K562 (cell line): ENCODE results near the gene FUT9. TPM values are rescaled to one million over a fixed set of nuclear protein-coding genes. Genes with fewer than 3 reads are reported as not detected.

Experiments used
- ATAC-seq: fragments of 200-7000 bp; cut with Tn5 transposase; 3 replicates; pipeline ENCODE4 v1.9.1; 2020; ENCODE audit warnings: moderate library complexity
- BruUV-seq: library from RNA; stranded (reverse); fragments of 400-500 nt; replicated peaks from 2 replicates; lab custom pipeline; 2021; lab: Mats Ljungman, UMichigan
- CTCF ChIA-PET: fragments of 300-600 bp; formaldehyde crosslinking; extraction: SDS; loops from one replicate; lab custom pipeline; 2021; ENCODE audit warnings: low intra/inter-chr PET ratio; lab: Yijun Ruan, JAX
- POLR2A ChIA-PET: fragments of 300-600, 350-650 bp; sonication (Branson Sonifier 250); formaldehyde crosslinking; extraction: SDS; loops from one replicate; lab custom pipeline; 2021; ENCODE audit warnings: antibody characterized with exemption, inconsistent platforms; lab: Yijun Ruan, JAX
- DNase-seq, 4 experiments: peaks; one replicate each; pipeline versions ENCODE4 v3.0.0 to v3.0.0-alpha.2; 2011 to 2018; ENCODE audit warnings: low spot score in 3 of 4, mixed read lengths in 3 of 4; ENCODE audit errors: extremely low read depth in 1 of 4
- FAIRE-seq: peaks from 2 replicates; lab custom pipeline; 2011; peaks lifted over from hg19 to GRCh38; lab: Jason Lieb, UNC
- H2AFZ ChIP-seq: 2 replicates; pipeline ENCODE4 v1.6.0; 2011; ENCODE audit warnings: low read depth, low read length, control low read depth, inconsistent platforms
- H3K27ac ChIP-seq: fragments of 200-600 bp; 3 replicates; pipeline ENCODE4 v1.8.0; 2011; ENCODE audit warnings: low read depth, mild to moderate bottlenecking, control low read depth, inconsistent platforms, low read length, moderate library complexity, mixed read lengths; ENCODE audit errors: extremely low read depth
- H3K27me3 ChIP-seq, 2 experiments: fragments of 300-600 bp in 1 of 2; 2 replicates in 1 of 2; 3 replicates in 1 of 2; pipeline versions ENCODE4 v1.6.0 to v1.8.0; 2011; ENCODE audit warnings: inconsistent platforms in 2 of 2, low read length in 2 of 2, mild to moderate bottlenecking in 1 of 2, mixed read lengths in 1 of 2, moderate library complexity in 1 of 2; ENCODE audit not compliant: control insufficient read depth in 2 of 2, insufficient read depth in 2 of 2
- H3K36me3 ChIP-seq: fragments of 300-600 bp; 3 replicates; pipeline ENCODE4 v1.8.0; 2011; ENCODE audit warnings: mild to moderate bottlenecking, low read length, inconsistent platforms; ENCODE audit not compliant: control insufficient read depth, insufficient read depth
- H3K4me1 ChIP-seq, 2 experiments: fragments of 200-600 bp in 1 of 2; replicated peaks in 1 of 2; 2 replicates in 1 of 2; 3 replicates in 1 of 2; pipeline versions ENCODE4 v1.5.1 to v1.8.0; 2011; ENCODE audit warnings: inconsistent platforms in 2 of 2, low read length in 2 of 2, mild to moderate bottlenecking in 1 of 2, mixed read lengths in 1 of 2, moderate library complexity in 1 of 2; ENCODE audit not compliant: control insufficient read depth in 2 of 2, insufficient read depth in 2 of 2
- H3K4me2 ChIP-seq: 2 replicates; pipeline ENCODE4 v1.6.1; 2011; ENCODE audit warnings: low read length, control low read depth, inconsistent platforms, mixed read lengths; ENCODE audit not compliant: insufficient read depth
- H3K4me3 ChIP-seq: fragments of 200-600 bp; sonication (generic), shearing (Covaris generic); 2 replicates; pipeline ENCODE4 v1.5.1; 2016; ENCODE audit warnings: control low read depth, inconsistent platforms
- H3K79me2 ChIP-seq: fragments of 200-600 bp; 3 replicates; pipeline ENCODE4 v1.8.0; 2011; ENCODE audit warnings: low read length, inconsistent platforms; ENCODE audit not compliant: control insufficient read depth, insufficient read depth
- H3K9ac ChIP-seq, 2 experiments: 2 replicates each; pipeline versions ENCODE4 v1.6.0 to v1.6.1; 2011; ENCODE audit warnings: low read depth in 2 of 2, low read length in 2 of 2, control low read depth in 1 of 2, inconsistent platforms in 1 of 2, mild to moderate bottlenecking in 1 of 2, mixed read lengths in 1 of 2; ENCODE audit not compliant: insufficient read depth in 1 of 2
- H3K9me1 ChIP-seq: one replicate; pipeline ENCODE4 v1.6.0; 2011; ENCODE audit warnings: inconsistent platforms, mild to moderate bottlenecking, low read length, moderate library complexity; ENCODE audit not compliant: control insufficient read depth, insufficient read depth
- H3K9me3 ChIP-seq: replicated peaks from 2 replicates; pipeline ENCODE4 v1.5.1; 2011; ENCODE audit warnings: low read depth, low read length, inconsistent platforms; ENCODE audit not compliant: control insufficient read depth, insufficient read depth
- H4K20me1 ChIP-seq: replicated peaks from 2 replicates; pipeline ENCODE4 v1.6.1; 2011; ENCODE audit warnings: low read length, inconsistent platforms, mixed read lengths; ENCODE audit not compliant: control insufficient read depth, insufficient read depth
- RAD21 ChIP-seq, 2 experiments: fragments of 250-450 bp in 1 of 2; fragments of 450-650 bp in 1 of 2; sonication (Bioruptor Pico) in 1 of 2; formaldehyde crosslinking in 1 of 2; IDR thresholded peaks in 1 of 2; conservative IDR thresholded peaks in 1 of 2; 2 replicates each; pipeline versions ENCODE4 v1.4.0 to v1.8.0; 2020 to 2022; ENCODE audit warnings: mild to moderate bottlenecking in 2 of 2, moderate library complexity in 1 of 2
- ZBTB17 ChIP-seq: fragments of 450-650 bp; formaldehyde crosslinking; IDR thresholded peaks from 2 replicates; pipeline ENCODE4 v1.4.0; 2020; ENCODE audit warnings: mild to moderate bottlenecking
- ZNF263 ChIP-seq: sonication (generic); formaldehyde crosslinking; IDR thresholded peaks from 2 replicates; pipeline ENCODE4 v1.8.0; 2022; ENCODE audit warnings: mild to moderate bottlenecking, missing genetic modification reagents, borderline replicate concordance
- ZNF311 ChIP-seq: fragments of 250-450 bp; sonication (Bioruptor Pico); IDR thresholded peaks from 2 replicates; pipeline ENCODE4 v1.4.0; 2020; ENCODE audit warnings: mild to moderate bottlenecking, moderate library complexity
- ZNF436 ChIP-seq: fragments of 250-450, 450-650 bp; sonication (Bioruptor Pico); formaldehyde crosslinking; IDR thresholded peaks from 2 replicates; pipeline ENCODE4 v1.7.0; 2020; ENCODE audit warnings: mild to moderate bottlenecking
- ZNF444 ChIP-seq: fragments of 250-450 bp; sonication (Bioruptor Pico); IDR thresholded peaks from 2 replicates; pipeline ENCODE4 v1.4.0; 2020; ENCODE audit warnings: mild to moderate bottlenecking, moderate library complexity
- in situ Hi-C: fragments of 300-500 bp; cut with MboI; formaldehyde crosslinking; loops from 4 replicates; pipeline ENCODE4 v1.15.0; 2018; ENCODE audit warnings: inconsistent platforms, mixed read lengths
- intact Hi-C: fragments of 100-400 bp; cut with micrococcal nuclease; formaldehyde crosslinking; loops from 2 replicates; pipeline ENCODE4 v1.14.2; 2022
- polyA plus RNA-seq, 8 experiments: library from polyadenylated mRNA; depleted of rRNA in 4 of 8; stranded (reverse) in 5 of 8; unstranded in 3 of 8; fragments of >200 nt; fragmentation: Nextera tagmentation in 2 of 8; fragmentation: Illumina TruSeq in 1 of 8; extraction: Ambion mirVana in 2 of 8; extraction: Trizol in 1 of 8; gene quantifications; 2 replicates each; pipeline versions ENCODE4 v1.2.1 to v1.2.3, GENCODE V29; 2011 to 2014; ENCODE audit warnings: inconsistent platforms in 1 of 8, missing spikeins in 1 of 8
- total RNA-seq, 7 experiments: library from RNA; depleted of rRNA in 6 of 7; stranded (reverse); fragments of >200 nt in 6 of 7; fragmentation: Illumina TruSeq in 2 of 7; extraction: Trizol in 2 of 7; gene quantifications; 2 replicates each; pipeline versions ENCODE4 v1.2.1 to v1.2.3, GENCODE V29; 2011 to 2021; ENCODE audit warnings: low replicate concordance in 1 of 7
- TF ChIP-seq, protein P1 (sequence below): sonication (generic); formaldehyde crosslinking; IDR thresholded peaks from 2 replicates; pipeline ENCODE4 v1.8.0; 2023; ENCODE audit warnings: mild to moderate bottlenecking, missing genetic modification reagents
- TF ChIP-seq, protein P2 (sequence below): sonication (generic); formaldehyde crosslinking; IDR thresholded peaks from 2 replicates; pipeline ENCODE4 v1.8.1; 2023; ENCODE audit warnings: mild to moderate bottlenecking, missing genetic modification reagents
- TF ChIP-seq, protein P3 (sequence below): fragments of 450-650 bp; conservative IDR thresholded peaks from 2 replicates; pipeline ENCODE4 v1.6.1; 2016; ENCODE audit warnings: missing genetic modification characterization, low read depth, mild to moderate bottlenecking, missing compliant biosample characterization, moderate library complexity

FUT9 gene
- total and polyA plus RNA-seq, 9 of the 15 experiments (the other 6 are each of a cell fraction or from before 2014, with no cell fraction given) = not detected

DNA sequence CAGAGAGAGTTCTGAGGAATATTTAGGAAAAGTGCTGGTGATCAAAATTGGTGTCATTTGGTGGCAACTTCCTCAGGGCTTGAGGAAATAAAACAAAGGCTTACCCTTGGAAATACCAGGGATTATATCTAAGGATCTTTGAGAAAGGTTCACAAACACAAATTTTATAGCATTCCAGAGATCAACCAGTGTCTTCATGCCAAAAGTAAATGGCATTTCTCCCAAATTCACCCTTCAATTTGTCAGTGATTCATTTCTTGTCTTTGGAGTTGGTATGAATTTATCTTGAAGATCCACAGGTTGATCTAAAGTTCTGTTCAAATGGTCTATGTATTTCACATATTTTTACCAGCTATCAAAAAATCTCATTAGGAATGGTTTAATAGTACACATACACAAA, 181.5 kb downstream of the FUT9 start:
- FAIRE-seq (no peak), DNase-seq (no peak), ATAC-seq (no peak)
- H3K79me2 ChIP-seq = no peaks in the 10 kb centered on the region
- no peaks in the 10 kb centered on the region for H3K27me3 ChIP-seq
- no peaks in the 10 kb centered on the region for H3K4me1 ChIP-seq
- H3K27ac ChIP-seq = no peak overlapping the region
- no peak overlapping the region for H3K4me2 ChIP-seq
- ChIA-PET POLR2A (no interaction called here), CTCF (no interaction called here)
- TF ChIP-seq, protein P1, sequence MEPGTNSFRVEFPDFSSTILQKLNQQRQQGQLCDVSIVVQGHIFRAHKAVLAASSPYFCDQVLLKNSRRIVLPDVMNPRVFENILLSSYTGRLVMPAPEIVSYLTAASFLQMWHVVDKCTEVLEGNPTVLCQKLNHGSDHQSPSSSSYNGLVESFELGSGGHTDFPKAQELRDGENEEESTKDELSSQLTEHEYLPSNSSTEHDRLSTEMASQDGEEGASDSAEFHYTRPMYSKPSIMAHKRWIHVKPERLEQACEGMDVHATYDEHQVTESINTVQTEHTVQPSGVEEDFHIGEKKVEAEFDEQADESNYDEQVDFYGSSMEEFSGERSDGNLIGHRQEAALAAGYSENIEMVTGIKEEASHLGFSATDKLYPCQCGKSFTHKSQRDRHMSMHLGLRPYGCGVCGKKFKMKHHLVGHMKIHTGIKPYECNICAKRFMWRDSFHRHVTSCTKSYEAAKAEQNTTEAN (CRISPR knock-in tag) = no peak
- TF ChIP-seq RAD21 (CRISPR knock-in tag; conservative IDR thresholded peaks at IDR 0.05 in 1 of 2, IDR thresholded peaks at IDR 0.05 in 1 of 2) = no peak
- TF ChIP-seq ZNF311 = no peak
- no peak for TF ChIP-seq ZBTB17 (CRISPR knock-in tag)
- TF ChIP-seq ZNF444 (CRISPR knock-in tag) = no peak
- no peak for TF ChIP-seq ZNF263 (CRISPR knock-in tag)
- TF ChIP-seq ZNF436 (CRISPR knock-in tag) = no peak
- TF ChIP-seq, protein P2, sequence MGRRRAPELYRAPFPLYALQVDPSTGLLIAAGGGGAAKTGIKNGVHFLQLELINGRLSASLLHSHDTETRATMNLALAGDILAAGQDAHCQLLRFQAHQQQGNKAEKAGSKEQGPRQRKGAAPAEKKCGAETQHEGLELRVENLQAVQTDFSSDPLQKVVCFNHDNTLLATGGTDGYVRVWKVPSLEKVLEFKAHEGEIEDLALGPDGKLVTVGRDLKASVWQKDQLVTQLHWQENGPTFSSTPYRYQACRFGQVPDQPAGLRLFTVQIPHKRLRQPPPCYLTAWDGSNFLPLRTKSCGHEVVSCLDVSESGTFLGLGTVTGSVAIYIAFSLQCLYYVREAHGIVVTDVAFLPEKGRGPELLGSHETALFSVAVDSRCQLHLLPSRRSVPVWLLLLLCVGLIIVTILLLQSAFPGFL (CRISPR knock-in tag) = no peak
- TF ChIP-seq, protein P3, sequence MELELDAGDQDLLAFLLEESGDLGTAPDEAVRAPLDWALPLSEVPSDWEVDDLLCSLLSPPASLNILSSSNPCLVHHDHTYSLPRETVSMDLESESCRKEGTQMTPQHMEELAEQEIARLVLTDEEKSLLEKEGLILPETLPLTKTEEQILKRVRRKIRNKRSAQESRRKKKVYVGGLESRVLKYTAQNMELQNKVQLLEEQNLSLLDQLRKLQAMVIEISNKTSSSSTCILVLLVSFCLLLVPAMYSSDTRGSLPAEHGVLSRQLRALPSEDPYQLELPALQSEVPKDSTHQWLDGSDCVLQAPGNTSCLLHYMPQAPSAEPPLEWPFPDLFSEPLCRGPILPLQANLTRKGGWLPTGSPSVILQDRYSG (tag) = no peak
- BruUV-seq = no TSS peak
- no peaks in the 10 kb centered on the region for H3K9me3 ChIP-seq
- in situ Hi-C loops = no loop called here
- H3K9me1 ChIP-seq = no peaks in the 10 kb centered on the region
- no peak overlapping the region for H3K9ac ChIP-seq
- intact Hi-C loops = no loop called here
- H3K36me3 ChIP-seq = no peaks in the 10 kb centered on the region
- H4K20me1 ChIP-seq = no peaks in the 10 kb centered on the region
- H2AFZ ChIP-seq = no peak overlapping the region
- no peak overlapping the region for H3K4me3 ChIP-seq
